Right lobe of liver (tissue), 4 donors: Measurements from ENCODE around the gene LRFN5.

Experiments used
- CTCF ChIP-seq, 4 donors: fragments of 200-600 bp in 3 of 4; fragments of 450-650 bp in 1 of 4; IDR thresholded peaks; one replicate each; pipeline versions ENCODE4 v1.5.1 to v1.8.0; 2016 to 2022; ENCODE audit warnings: antibody characterized with exemption in 4 of 4, mild to moderate bottlenecking in 2 of 4
- POLR2A ChIP-seq: fragments of 450-650 bp; IDR thresholded peaks from one replicate; pipeline ENCODE4 v1.6.1; 2017; ENCODE audit warnings: antibody characterized with exemption, mild to moderate bottlenecking
- donor health status: DM: no; HTN: no; CAD: no.
- donor health status: DM: no; HTN: no; CAD: no.
- donor health status: DM: no; HTN: yes; CAD: no.

DNA sequence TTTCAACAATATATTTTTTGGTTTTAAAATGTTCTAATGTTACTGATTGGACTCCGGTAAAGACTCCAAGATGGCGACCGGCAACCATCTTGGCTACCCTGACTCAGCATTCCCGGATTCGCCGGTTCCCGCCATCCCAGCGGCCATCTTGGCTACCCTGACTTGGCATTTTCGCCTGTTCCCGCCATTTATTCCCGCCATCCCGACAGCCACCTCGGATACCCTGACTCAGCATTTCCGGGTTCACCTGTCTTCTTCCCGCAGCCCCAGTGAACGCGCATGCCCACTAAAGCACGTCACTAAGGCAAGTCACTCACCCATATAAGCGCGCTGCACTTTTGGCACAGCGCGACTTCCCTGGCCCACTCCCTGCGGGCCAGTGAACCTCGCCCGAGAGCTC is 9.0 kb upstream of the LRFN5 start:
- TF ChIP-seq CTCF (IDR thresholded peaks at IDR 0.05): no peak
- no peak for TF ChIP-seq POLR2A
